HG02571 (cell line): ENCODE data around the gene HES1.
A peak's percentile ranks its signal among the peaks of the same experiment; 100 is the strongest.
"Not testable (repeated sequence)": the region's sequence is repeated elsewhere in the genome, so short reads cannot be mapped to it uniquely, and the experiment has no call there.

Experiments used
- ATAC-seq: cut with Tn5 transposase; IDR thresholded peaks from one replicate; pipeline ENCODE4 v1.9.1; 2021; ENCODE audit warnings: mild to moderate bottlenecking, moderate library complexity; ENCODE audit not compliant: unreplicated experiment

The HES1 gene

DNA sequence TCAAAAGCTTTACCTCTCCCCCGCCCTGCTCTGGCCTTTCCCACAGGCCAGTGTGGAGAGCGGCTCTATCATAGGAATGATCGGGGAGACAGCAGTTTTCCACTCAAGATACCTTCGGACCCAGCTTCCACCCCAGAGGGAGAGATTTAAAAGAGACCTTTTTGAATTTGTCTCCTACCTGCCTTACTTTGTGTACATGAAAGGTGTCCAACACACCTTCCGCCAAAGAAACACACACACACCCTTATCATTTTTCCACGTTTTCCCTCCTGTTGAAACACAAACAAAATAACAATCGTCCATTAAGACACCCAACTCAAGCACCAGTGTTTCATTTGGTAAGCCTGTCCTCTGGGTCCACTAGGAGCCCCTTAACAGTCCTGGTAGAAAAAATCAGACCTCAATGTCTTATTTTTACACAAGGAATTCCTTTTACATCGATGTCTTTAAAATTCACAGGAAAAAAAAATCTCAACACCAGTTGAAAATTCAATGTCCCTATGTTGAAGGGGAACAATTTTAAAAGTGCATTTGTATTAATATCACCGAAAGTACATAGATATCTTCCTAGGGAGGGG is 4.0 kb downstream of the HES1 start:
- no peak for ATAC-seq

- ATAC-seq, result no peak
Observed at GRCh38 chr3:194140520-194141414, 4.8 kb downstream of the HES1 start.

DNA sequence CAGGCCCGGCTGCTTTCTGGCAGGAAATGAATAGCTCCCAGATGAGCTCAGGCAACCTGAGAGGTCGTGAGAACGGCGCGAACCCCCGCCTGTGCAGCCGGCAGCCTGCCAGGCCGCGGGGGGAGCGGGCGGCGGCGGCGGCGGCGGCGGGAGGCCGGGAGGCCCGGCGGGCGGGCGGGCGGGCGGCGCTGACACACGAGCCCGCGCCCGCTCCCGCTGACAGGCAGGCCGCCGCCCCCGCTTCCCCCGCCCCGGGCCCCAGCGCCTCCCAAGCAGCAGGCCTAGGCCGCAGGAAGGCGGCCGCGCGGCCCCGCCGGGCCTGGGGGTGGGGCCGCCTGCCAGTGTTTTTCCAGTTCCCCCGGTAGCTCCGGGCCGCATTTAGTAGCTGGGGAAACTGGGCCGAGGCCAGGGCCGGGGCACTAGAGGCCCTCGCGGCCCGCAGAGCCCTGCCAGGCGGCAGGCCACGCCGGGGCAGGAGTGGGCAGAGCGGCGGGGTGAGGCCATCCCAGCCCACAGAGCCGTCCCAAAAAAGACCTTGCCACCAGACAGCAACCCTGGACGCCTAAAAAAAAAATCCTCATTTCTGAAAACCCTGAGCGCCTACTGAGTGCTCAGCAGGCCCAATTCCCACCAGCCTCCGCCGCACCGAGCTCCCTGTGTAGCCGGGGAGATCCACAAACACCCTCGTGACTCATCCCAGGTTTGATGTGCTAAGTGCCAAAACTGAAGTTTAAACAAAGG is 5.6 kb downstream of the HES1 start:
- peak; percentile 38 for ATAC-seq

- no peak for ATAC-seq
Observed at GRCh38 chr3:194142156-194142910, 6.4 kb downstream of the HES1 start.

- no peak for ATAC-seq
Observed at GRCh38 chr3:194145702-194146101, 9.8 kb downstream of the HES1 start.

GRCh38 chr3:194147679-194148078 is 11.7 kb downstream of the HES1 start:
- no peak for ATAC-seq

DNA sequence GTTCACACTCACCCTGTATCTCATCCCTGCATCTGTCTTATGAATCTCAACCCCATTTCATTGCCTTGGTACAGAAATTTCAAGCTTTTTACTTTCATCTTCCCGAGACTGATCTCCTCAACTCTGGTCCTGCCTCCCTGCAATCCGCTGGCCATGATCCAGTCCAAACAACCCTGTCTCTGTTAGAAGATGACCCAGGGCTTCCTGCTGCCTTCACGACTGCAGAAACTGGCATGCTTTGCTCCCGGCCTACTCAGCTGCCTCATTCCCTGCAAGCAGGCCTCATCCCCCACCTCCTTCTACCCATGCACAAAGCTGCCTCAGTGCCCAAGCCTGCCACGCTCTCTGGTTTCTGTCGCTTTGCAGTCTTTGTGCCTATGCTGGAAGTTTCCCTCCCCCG is 12.4 kb downstream of the HES1 start:
- ATAC-seq, result no peak

DNA sequence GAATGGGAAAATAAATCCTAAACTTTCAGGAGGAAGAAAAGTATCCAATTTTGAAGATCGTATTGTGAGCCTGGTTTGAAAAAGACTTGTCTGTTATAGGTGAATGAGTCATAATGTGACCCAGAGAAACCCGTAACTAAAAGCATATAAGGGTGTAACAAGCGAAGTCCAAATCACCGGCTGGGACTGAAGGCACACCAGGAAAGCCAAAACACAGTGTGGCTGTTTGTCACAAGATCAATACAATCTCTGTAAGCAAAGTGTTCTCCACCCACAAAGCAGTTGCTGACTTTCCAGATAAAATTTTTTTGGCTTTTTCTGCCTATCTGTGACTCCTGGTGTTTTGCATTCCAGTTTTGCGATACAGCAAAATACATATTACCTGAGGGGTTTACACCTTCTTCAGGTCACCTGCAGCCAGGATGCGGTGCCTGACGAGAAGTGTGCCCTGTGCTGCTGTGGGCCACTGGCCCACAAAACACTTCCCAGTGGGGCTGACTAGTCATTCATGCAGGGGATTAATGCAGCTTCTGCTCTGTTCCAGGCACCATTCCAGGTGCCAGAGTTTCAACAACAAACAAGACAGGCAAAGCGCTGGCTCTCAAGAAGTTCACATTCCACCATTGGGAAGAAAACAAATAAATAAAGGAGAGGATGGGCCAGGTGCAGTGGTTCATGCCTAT is 14.4 kb downstream of the HES1 start:
- ATAC-seq, result no peak

DNA sequence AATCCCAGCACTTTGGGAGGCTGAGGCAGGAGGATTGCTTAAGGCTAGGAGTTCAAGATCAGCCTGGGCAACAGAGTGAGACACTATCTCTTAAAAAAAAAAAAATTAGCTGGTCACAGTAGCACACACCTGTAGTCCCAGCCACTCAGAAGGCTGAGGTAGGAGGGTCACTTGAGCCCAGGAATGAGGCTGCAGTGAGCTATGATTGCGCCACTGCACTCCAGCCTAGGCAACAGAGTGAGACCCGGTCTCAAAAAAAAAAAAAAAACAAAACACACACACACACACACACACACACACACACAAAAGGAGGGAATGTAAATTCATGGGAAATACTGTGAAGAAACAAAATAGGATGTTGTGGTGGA is 15.0 kb downstream of the HES1 start:
- ATAC-seq, result not testable (repeated sequence)

DNA sequence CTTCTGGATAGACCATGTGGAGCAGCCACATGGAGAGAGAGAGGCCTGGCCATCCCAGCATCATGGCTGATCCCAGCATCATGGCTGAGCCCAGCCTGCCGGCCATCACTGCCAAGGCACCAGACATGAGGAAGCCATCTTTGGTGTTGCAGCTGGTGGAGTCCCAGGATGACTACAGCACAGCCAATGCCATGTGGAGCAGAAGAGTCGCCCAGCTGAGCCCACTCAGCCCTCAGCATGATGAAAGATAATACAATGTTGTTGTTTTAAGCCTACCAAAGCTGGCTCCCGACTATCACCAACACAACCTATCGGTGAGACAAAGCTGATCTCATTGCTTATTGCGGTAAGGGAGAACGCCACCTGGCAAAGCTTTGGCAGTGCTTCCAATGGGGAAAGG is 18.4 kb downstream of the HES1 start:
- ATAC-seq, result no peak

DNA sequence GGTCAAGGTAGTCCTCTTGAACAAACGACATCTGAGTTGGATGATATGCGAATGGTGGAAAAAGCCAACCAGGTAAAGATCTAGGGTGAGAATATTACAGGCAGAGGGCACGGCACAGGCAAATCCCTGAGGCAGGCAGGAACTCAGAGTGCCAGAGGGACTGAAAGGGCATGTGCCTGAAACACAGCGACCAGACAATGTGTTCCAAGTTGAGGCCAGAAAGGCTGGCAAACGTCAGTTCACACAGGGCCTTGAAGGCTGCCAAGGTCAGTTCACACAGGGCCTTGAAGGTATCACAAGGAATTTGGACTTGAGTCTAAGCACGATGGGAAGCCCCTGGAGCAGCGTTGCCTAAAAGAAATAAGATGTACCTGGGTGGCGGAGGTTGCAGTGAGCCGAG is 20.1 kb downstream of the HES1 start:
- no peak for ATAC-seq

DNA sequence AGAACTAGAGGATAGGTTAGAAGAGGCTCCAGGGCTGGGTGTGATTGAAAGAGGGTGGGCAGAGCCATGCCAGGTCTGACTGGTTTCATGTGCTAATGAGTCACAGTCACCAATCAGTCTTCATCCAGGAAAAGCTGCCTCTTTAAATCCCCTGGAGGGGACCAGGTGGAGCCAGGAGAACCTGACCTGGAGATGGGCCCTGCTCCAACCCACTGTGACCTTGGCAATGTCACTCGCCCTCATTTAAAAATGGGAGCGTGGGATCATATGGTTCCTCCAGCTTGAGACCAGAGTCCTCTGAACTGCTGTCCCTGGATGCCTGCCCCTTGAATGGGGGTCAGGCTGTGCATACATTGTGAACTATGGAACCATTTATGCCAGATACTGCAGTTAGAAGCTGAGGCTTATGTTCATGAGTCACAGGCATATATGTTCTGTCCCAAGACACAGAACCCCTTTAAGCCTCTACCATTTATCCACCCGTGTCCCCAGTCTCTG is 23.0 kb downstream of the HES1 start:
- ATAC-seq, result no peak

GRCh38 chr3:194160158-194160557 is 24.2 kb downstream of the HES1 start:
- ATAC-seq, result no peak

GRCh38 chr3:194161131-194162045 is 25.4 kb downstream of the HES1 start:
- ATAC-seq, result no peak

- ATAC-seq, result no peak
Observed at GRCh38 chr3:194162070-194162678, 26.2 kb downstream of the HES1 start.

DNA sequence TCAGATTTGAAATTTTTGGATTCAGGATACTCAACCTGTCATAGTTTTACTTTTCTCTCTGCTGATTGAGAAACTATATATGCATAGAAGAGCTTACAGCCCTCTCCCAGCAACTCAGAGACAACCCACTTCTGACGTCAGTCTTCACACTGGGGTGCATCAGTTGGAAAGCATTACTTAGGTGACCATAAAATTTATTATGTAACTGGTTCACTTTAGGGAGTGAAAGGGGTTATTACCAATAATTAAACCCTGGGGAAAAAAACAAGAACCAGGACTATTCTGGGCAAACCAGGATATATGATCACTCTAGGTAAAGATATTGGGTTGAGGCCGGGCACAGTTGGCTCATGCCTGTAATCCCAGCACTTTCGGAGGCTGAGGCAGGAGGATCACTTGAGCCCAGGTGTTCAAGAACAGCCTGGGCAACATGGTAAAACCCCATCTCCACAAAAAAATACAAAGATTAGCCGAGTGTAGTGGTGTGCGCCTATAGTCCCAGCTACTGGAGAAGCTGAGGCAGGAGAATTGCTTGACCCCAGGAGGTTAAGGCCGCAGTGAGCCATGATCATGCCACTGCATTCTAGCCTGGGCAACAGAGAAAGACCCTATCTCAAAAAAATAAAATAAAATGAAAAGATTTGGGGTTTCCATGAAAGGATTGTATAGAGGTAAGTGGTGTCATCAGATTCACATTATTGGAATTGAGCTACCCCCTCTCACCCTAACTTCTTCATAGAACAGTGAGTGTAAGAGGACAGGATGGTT is 27.1 kb downstream of the HES1 start:
- no peak for ATAC-seq

GRCh38 chr3:194163697-194164096 is 27.7 kb downstream of the HES1 start:
- ATAC-seq, result no peak

- ATAC-seq, result no peak
Observed at GRCh38 chr3:194164861-194165260, 28.9 kb downstream of the HES1 start.
